ENCODE results near the gene CD55. TPM values are rescaled to one million over a fixed set of nuclear protein-coding genes. Genes with fewer than 3 reads are reported as not detected.
"Not testable (repeated sequence)": the region's sequence is repeated elsewhere in the genome, so short reads cannot be mapped to it uniquely, and the experiment has no call there.

Gene CD55
- total and polyA plus RNA-seq, 2 of the 8 experiments (the other 6 are each of a cell fraction or from before 2014, with no cell fraction given), result 20.1 to 22.8 TPM

DNA sequence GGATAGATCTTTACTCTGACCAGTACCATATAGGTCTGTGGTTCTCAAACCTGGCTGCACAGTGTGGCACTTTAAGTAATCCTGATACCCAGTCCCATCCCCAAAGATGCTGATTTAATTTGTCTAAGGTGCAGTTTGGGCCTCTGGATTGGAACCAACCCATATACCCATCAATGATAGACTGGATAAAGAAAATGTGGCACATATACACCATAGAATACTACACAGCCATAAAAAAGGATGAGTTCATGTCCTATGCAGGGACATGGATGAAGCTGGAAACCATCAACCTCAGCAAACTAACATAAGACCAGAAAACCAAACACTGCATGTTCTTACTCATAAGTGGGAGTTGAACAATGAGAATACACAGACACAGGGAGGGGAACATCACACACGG lies 1.4 kb upstream of the CD55 start:
- H2BK12ac ChIP-seq (ENCODE audit: low read depth, low read length); H4K20me1 ChIP-seq (replicated peaks in 1 of 2; ENCODE audit: control insufficient read depth in 1 of 2, insufficient read depth in 2 of 2, low read length in 2 of 2); H3K79me2 ChIP-seq (ENCODE audit: control insufficient read depth in 1 of 2, insufficient read depth in 2 of 2, low read length in 2 of 2); H4K5ac ChIP-seq (ENCODE audit: insufficient read length, low read depth, low read length); POLR2A ChIA-PET (ENCODE audit: partially characterized antibody); H2BK120ac ChIP-seq (replicated peaks; ENCODE audit: low read depth, low read length); H4K8ac ChIP-seq (ENCODE audit: extremely low read depth, insufficient read depth, low read length); H3K23me2 ChIP-seq (ENCODE audit: low read depth, low read length); H3K9ac ChIP-seq (replicated peaks in 1 of 4; ENCODE audit: extremely low read depth in 1 of 4, low read depth in 3 of 4, low read length in 3 of 4); H4K91ac ChIP-seq (replicated peaks; ENCODE audit: insufficient read length, low read length); H3K14ac ChIP-seq (ENCODE audit: insufficient read length); DNase-seq (ENCODE audit: low read depth in 1 of 2, low spot score in 2 of 2); FAIRE-seq; H3K4me1 ChIP-seq (replicated peaks in 1 of 4; ENCODE audit: control insufficient read depth in 3 of 4, insufficient read depth in 4 of 4, low read length in 3 of 4); H2AFZ ChIP-seq (ENCODE audit: low read length); H3K56ac ChIP-seq (replicated peaks; ENCODE audit: insufficient read length, low read depth, low read length); H3K9me3 ChIP-seq (ENCODE audit: insufficient read depth in 2 of 2, low read depth in 1 of 2, low read length in 1 of 2); H3K18ac ChIP-seq (ENCODE audit: extremely low read depth, low read length); H3K23ac ChIP-seq (ENCODE audit: insufficient read length); H2AK5ac ChIP-seq (ENCODE audit: low read depth, low read length); H3K4me3 ChIP-seq (ENCODE audit: extremely low read depth in 1 of 4, insufficient read depth in 2 of 4, low read depth in 3 of 4, low read length in 4 of 4); H3K4me2 ChIP-seq (ENCODE audit: insufficient read depth in 1 of 2, low read depth in 2 of 2, low read length in 2 of 2); H2BK20ac ChIP-seq (ENCODE audit: low read length); H2BK5ac ChIP-seq (ENCODE audit: low read depth, low read length); H3K79me1 ChIP-seq (ENCODE audit: low read depth, low read length); H3K27me3 ChIP-seq (replicated peaks in 1 of 4; ENCODE audit: control insufficient read depth in 3 of 4, extremely low read depth in 1 of 4, insufficient read depth in 3 of 4, low read length in 3 of 4); H3K27ac ChIP-seq (ENCODE audit: low read depth, low read length); H3K4ac ChIP-seq (replicated peaks; ENCODE audit: insufficient read length, low read depth, low read length): not testable (repeated sequence)
- H3K36me3 ChIP-seq (ENCODE audit: control insufficient read depth in 2 of 4, insufficient read depth in 4 of 4, low read length in 3 of 4), result peaks cover 0 to 16% (median under 1%) of the 10 kb centered on the region in 4 experiments; a peak in 2 of 8 replicates
- 56% methylated on average over 1 of the region's 1 CpG; no CpG with 5 or more reads in 1 of the 2 experiments for WGBS, 2 experiments (ENCODE audit: extremely low coverage in 1 of 2, insufficient coverage in 1 of 2, insufficient read length in 1 of 2, insufficient replicate concordance in 2 of 2, low coverage in 1 of 2, low lambda C conversion rate in 2 of 2, missing lambda C conversion rate in 1 of 2)
- CTCF ChIA-PET (ENCODE audit: partially characterized antibody), result interaction anchor here (0.7 to 1.3 kb wide), 3 partner anchors 8 to 61 kb away, joined by 3 to 5 read pairs (median 3); no protein-coding TSS in a partner anchor
- H2BK15ac ChIP-seq (ENCODE audit: low read length), result 0 out of 2 replicates have a peak overlapping the region, but pooled peaks have one; percentile 32
